ENCODE measurements around the gene NIP7.

DNA sequence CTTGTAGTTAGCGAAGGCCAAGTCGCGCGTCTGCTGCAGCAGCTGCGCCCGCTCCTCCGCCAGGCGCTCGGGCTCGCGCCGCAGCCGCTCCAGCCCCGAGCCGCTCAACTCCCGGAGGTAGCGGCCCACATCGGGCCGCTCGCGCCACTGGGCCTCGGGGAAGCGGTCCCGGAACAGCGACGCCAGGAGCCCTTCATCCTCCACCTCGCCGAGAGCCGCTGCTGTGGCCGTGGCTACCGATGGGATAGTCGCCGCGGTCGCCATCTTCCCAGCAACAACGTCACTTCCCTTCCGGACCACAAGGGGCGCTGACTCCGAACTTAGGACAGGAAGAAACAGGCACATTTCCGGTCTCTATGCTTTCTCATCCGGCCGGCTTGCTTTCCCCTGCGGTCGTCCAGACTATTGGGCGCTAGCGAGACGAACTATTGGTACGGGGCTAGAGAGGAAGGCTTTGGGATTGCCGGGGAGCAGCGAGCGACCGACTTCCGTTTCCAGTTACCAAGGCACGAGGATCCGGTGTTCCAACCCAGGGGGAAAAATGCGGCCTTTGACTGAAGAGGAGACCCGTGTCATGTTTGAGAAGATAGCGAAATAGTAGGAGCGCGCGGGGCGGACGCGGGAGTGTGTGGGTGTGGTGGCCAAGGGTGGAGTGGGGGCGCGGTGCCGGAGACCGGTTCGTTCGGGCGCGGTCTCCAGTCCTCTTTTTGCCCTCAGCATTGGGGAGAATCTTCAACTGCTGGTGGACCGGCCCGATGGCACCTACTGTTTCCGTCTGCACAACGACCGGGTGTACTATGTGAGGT is at the start of gene NIP7, which contains the start of gene COG8:
- TF ChIP-seq, protein P1, sequence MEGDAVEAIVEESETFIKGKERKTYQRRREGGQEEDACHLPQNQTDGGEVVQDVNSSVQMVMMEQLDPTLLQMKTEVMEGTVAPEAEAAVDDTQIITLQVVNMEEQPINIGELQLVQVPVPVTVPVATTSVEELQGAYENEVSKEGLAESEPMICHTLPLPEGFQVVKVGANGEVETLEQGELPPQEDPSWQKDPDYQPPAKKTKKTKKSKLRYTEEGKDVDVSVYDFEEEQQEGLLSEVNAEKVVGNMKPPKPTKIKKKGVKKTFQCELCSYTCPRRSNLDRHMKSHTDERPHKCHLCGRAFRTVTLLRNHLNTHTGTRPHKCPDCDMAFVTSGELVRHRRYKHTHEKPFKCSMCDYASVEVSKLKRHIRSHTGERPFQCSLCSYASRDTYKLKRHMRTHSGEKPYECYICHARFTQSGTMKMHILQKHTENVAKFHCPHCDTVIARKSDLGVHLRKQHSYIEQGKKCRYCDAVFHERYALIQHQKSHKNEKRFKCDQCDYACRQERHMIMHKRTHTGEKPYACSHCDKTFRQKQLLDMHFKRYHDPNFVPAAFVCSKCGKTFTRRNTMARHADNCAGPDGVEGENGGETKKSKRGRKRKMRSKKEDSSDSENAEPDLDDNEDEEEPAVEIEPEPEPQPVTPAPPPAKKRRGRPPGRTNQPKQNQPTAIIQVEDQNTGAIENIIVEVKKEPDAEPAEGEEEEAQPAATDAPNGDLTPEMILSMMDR (optimal IDR thresholded peaks at IDR 0.05 in 1 of 3, IDR thresholded peaks at IDR 0.05 in 1 of 3, conservative IDR thresholded peaks at IDR 0.05 in 1 of 3; ENCODE audit: extremely low read depth in 1 of 3, insufficient read depth in 2 of 3, low read length in 3 of 3), result peak; percentile 83 to 85 (median 84)
- no peak for TF ChIP-seq EZH2 (IDR thresholded peaks at IDR 0.05; ENCODE audit: low read length)
